GM21360 (cell line): ENCODE data around the gene KDM6B.

ENCODE experiments used
- ATAC-seq: cut with Tn5 transposase; IDR thresholded peaks from one replicate; pipeline ENCODE4 v1.9.1; 2021; ENCODE audit warnings: mild to moderate bottlenecking, moderate library complexity; ENCODE audit not compliant: unreplicated experiment

The KDM6B gene

DNA sequence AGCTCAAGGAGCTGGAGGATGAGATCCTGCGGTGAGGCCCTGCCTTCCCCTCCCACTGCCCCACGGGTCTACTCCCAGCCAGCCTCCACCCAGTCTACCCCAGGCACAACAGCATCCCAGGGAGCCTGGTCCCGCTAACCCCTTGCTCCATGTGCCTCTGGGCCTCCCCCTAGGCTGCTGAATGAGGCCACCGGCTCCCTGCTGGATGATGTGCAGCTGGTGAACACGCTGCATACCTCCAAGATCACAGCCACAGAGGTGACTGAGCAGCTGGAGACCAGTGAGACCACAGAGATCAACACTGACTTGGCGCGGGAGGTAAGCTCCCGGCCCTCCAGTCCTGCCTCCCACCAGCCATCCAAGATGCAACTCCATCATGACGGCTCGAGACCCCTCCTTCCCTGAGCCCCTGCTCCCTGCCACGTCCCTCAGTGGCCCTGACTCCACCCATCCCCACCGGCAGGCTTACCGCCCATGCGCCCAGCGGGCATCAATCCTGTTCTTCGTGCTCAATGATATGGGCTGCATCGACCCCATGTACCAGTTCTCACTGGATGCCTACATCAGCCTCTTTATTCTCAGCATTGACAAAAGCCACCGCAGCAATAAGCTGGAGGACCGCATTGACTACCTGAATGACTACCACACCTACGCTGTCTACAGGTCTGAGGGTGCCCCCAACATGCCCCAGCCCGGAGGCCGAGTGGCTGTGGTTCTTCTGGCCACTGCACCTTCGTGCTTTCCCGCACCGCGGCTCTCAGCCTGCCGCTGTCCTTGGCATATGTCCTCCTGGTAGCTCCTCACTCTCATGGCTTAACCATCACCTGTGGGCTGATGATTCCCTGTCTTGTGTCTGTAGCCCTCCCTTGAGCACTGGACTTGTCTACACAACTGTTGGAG lies 15.0 kb upstream of the KDM6B start:
- ATAC-seq, result no peak

- ATAC-seq, result no peak
Observed at GRCh38 chr17:7820231-7820630, 13.8 kb upstream of the KDM6B start.

GRCh38 chr17:7822126-7822525 lies 11.9 kb upstream of the KDM6B start:
- no peak for ATAC-seq

DNA sequence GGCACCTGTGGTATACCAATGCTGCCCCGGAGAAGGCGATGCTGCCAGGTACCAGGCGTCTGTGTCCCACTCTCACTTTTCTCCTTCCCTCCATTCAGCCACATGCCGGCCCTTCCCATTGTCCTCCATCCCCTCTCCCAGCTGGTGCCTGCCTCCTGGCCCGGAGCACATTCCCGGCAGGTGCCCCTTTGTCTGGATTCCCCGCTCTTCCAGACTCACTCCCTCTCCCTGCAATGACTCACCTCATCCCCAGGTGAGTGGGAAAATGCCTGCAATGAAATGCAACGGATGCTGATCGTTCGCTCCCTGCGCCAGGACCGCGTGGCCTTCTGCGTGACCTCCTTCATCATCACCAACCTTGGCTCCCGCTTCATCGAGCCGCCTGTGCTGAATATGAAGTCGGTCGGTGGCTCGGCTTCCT lies 10.4 kb upstream of the KDM6B start:
- no peak for ATAC-seq

DNA sequence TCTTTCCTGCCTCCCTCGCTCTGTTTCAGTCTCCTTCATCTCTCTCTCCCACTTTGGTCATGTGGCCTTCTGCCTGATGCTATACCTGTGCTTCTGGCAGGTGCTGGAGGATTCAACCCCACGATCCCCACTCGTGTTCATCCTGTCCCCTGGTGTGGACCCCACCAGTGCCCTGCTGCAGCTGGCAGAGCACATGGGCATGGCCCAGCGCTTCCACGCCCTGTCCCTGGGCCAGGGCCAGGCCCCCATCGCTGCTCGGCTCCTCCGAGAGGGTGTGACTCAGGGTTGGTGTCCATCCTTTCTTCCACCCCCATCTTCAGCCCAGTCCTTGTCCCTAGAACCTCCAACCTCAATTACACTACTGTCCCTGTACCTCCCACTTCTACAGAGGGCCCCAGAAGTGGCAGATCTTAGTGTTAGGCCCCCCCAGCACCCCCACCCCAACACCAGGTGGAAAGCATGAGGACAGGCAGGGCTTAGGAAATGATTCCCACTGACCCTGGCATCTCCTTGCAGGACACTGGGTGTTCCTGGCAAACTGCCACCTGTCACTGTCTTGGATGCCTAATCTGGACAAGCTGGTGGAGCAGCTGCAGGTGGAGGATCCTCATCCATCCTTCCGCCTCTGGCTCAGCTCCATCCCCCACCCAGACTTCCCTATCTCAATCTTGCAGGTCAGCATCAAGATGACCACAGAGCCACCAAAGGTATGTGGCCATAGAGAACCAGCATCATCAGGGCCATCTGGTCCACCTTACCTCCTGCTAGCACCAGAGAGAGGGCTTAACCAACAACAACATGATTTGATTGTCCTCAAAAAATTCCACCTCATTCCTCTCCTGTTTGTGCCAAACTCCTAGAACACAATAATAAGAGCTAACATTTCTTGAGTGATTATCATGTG lies 9.7 kb upstream of the KDM6B start:
- ATAC-seq, result no peak

- no peak for ATAC-seq
Observed at GRCh38 chr17:7825206-7825990, 8.6 kb upstream of the KDM6B start.

GRCh38 chr17:7830616-7831015 lies 3.4 kb upstream of the KDM6B start:
- no peak for ATAC-seq

DNA sequence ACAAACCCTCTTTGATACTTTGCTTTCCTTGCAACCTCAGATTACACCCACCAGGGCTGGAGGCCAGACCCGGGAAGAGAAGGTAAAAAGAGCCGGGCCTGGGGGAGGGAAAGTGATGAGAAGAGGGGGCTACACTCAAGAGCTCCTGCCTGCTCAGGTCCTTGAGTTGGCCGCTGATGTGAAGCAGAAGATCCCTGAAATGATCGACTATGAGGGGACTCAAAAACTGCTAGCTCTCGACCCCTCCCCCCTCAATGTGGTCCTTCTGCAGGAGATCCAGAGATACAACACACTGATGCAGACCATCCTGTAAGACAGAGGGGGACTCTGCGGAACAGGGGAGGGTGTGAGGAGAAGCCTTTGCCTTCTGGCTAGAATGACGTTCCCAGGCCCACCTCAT lies 2.8 kb upstream of the KDM6B start:
- no peak for ATAC-seq

- ATAC-seq, result no peak
Observed at GRCh38 chr17:7832431-7832830, 1.6 kb upstream of the KDM6B start.

DNA sequence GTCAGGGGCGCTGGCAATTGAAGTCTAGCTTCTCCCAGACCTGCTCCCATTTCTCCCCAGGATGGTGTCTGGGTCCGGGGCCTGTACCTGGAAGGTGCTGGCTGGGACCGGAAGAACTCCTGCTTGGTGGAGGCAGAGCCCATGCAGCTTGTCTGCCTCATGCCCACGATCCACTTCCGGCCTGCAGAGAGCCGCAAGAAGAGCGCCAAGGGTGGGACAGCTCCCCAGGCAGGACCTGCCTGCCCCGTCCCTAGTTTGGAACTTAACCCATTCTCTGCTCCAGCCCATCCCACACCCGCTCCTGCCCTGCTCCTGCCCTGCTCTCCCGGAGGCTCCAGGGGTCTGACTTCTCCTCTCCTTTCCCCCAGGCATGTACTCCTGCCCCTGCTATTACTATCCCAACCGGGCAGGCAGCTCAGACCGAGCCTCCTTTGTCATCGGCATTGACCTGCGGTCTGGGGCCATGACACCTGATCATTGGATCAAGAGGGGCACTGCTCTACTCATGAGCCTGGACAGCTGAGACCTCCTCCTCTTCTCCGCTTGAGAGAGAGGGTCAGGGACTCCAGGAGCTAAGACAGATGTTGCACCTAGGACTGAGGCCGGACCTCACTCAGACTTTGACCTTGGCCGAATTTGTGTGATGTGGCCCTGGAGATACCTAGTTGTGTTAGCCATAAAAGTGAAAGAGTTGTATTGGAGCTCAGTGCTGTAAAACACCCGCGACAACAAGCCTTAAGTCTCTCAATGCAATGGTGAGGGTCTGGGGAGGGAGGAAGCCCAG lies 814 bp upstream of the KDM6B start:
- ATAC-seq, result no peak

- ATAC-seq, result no peak
Observed at GRCh38 chr17:7834542-7834956, 532 bp downstream of the KDM6B start.

GRCh38 chr17:7834957-7835813 lies 1.2 kb downstream of the KDM6B start:
- ATAC-seq, result peak; percentile 34

DNA sequence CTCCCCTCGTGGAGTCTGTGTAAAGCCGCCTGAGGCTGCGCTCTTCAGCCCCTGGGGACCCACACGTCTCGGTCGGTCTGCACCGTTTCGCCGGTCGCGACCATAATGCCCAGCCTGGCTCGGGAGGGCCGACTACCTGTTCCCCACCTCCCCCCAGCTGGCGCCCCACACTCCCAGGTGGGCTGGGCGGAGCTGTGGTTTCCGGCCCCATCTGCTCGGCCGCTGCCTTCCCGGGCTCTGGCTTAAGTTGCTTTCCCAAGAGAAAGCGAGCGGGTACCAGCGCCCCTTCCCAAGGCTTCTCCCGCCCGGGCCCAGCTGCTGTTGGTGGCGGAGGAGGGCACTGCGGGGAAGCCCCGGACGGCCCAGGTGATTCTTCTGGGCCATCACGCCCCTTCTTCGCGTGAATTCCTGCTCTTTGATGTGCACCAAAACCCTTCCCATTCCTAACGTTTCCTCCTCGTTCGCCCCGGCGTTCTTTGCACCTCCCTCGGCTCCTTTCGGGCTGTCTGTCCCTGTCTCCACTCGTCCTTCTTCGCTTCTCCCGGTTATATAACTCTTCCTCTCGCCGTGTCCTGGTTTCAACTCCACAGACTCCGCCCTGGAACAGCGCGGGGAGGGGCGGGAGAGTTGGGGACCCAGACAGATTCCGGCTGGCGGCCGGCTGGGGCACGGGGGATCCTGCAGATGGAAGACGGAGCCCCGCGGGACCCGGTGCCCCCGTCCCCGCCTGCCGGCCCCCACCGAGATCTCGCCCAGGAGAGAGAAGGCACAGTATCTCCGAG lies 2.0 kb downstream of the KDM6B start:
- ATAC-seq, result peak; percentile 28

GRCh38 chr17:7836596-7837407 lies 2.8 kb downstream of the KDM6B start:
- ATAC-seq, result no peak

- ATAC-seq, result no peak
Observed at GRCh38 chr17:7837408-7838088, 3.5 kb downstream of the KDM6B start.

DNA sequence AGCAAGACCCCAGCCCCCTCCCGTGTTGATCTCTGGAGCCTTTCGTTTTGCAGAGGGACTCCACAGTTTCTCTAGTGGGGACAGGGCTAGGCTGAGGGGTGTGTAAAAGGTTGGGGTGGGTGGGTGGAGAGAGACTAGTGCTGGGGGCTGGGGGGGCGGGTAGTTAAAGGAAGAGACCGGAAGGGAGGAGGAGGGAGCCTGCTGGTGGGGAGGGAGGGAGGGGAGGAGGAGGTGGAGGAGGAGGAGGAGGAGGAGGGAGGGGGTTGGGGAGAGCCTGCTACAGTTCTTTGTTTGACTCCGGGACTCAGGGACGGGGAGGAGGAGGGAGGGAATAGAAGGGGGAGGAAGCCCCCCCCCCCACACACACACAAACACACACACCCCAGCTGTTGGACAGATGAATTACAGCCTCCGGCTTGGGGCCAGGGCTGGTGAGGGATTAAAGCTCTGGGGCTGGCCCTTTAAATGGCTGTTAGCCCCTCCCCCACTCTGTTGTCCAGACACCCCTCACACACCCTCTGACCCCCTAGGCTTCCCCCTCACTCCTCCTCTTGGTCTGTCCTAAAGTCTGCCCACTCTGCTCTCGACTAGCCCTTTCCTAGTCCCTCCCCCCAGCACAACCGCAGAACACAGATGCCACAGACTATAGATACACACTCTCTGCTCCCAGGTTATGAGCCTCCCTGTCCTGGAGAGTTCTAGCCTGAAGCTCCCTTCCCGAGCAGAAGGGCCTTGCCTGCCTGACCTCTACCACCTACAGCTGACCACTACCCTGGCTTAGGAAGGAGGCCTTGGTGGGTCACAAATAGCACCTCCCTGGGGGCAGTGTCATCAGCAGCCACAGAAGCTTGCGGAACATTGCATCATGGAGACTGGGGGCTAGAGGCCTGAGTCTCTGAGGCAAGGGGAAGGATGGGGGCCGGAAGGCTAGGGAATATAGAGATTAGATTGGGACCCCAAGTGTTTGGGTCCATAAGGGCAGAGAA lies 4.4 kb downstream of the KDM6B start:
- no peak for ATAC-seq
